Stimulated activated CD4-positive, alpha-beta T cell treated with anti-CD3 and anti-CD28 coated beads, TNF-alpha, amount 100 ng/mL, for 1 hour (primary cell): ENCODE results near the gene MCRIP2.
"Not testable (repeated sequence)": the region's sequence is repeated elsewhere in the genome, so short reads cannot be mapped to it uniquely, and the experiment has no call there.

Source experiments
- DNase-seq, 3 donors: peaks; one replicate each; pipeline ENCODE4 v3.0.0-alpha.2; 2020; ENCODE audit warnings: low read depth in 3 of 3, low spot score in 1 of 3

The MCRIP2 gene

DNA sequence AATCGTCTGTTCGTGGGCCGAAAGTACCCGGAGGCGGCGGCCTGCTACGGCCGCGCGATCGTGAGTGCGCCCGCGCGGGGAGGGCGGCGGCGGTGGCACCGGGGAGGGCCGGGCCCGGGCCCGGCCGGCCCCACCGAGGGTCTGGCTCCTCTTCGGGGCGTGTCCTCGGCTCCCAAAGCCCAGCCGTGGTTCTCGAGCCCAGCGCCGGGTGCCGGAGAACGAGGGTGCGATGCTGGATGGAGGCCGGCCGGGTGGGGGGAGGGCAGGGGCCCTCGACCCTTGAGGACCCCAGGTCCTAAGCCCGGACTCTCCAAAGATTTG, 39.0 kb downstream of the MCRIP2 start:
- DNase-seq, result no peak

DNA sequence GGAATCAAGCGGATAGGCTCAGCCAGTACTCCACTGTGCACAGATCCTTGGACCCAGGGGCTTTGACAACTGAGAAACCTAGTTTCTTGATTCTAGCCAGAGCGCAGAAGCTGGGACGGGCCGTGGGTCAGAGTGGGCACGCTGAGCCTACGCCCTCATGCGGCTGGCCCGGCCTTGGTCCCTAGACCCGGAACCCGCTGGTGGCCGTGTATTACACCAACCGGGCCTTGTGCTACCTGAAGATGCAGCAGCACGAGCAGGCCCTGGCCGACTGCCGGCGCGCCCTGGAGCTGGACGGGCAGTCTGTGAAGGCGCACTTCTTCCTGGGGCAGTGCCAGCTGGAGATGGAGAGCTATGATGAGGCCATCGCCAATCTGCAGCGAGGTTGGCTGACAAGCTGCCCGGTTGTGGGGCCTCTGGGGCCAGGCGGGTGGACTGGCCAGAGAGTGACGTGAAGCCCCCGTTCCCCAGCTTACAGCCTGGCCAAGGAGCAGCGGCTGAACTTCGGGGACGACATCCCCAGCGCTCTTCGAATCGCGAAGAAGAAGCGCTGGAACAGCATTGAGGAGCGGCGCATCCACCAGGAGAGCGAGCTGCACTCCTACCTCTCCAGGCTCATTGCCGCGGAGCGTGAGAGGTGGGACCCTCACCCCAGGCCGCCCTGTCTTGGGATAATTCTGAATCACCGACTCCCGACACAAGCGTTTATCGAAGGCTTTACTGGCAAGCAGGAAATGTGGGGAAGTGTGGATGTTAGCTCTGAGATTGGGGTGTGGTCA, 39.5 kb downstream of the MCRIP2 start:
- DNase-seq, result no peak

DNA sequence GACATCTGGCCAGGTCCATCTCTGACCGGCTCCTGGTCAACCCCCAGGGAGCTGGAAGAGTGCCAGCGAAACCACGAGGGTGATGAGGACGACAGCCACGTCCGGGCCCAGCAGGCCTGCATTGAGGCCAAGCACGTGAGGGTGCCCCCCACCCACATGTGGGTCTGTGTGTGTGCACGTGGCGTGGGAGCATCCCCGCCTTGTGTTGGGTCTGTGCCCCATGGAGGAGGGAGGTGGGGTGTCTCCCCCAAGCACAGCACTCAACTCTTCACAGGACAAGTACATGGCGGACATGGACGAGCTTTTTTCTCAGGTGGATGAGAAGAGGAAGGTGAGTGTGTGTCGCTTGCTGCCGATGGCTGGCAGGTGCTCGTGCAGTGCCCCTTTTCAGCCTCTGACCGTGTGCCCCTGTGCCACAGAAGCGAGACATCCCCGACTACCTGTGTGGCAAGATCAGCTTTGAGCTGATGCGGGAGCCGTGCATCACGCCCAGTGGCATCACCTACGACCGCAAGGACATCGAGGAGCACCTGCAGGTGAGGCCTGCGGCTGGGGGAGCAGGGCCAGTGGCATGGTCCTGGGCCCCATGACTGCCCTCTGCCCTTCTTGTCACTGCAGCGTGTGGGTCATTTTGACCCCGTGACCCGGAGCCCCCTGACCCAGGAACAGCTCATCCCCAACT, 40.3 kb downstream of the MCRIP2 start:
- no peak for DNase-seq

- DNase-seq, result no peak
These were observed 41.1 kb downstream of the MCRIP2 start for GRCh38 chr16:682493-683395.

DNA sequence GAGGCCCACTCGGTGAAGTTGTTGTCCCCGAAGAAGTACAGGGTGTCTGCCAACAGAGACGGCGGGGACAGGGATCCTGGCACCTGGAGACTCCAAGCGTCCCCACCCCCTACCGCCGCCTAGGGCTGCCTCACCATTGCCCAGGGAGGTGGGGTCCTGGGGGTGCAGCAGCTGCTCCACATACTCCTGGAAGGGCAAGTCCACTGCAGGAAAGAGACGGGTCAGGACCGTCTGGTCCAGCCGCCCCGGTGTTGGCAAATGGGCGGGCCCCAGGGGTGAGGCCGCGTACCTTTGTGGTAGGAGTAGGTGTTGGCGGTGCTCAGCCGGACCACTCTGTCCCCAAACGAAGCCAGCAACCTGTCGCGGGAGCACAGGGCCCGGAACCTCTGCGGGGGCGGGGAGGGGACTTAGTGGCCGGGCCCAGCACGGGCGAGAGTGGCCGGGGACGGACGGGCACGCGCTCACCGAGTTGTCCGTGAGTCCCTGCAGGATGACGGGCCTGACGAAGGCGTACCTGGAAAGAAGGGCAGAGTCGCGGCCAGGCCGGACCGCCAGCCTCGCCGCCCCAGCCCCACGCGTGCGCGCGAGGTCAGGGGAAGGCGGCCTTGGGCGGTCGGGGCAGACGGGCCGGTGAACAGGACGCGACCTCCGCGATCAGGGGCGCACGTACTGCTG, 41.9 kb downstream of the MCRIP2 start:
- DNase-seq, result no peak

GRCh38 chr16:684071-684794, 42.6 kb downstream of the MCRIP2 start, which contains the start of gene JMJD8:
Gene JMJD8 (minus strand): TSS chr16:684334. CDS start chr16:684319, 15 bp downstream.
- peak; percentile 89 to 97 (median 90) for DNase-seq

- no peak for DNase-seq
These were observed 43.5 kb downstream of the MCRIP2 start for GRCh38 chr16:684961-685696.

- DNase-seq, result no peak
These were observed 44.3 kb downstream of the MCRIP2 start for GRCh38 chr16:685967-686366.

DNA sequence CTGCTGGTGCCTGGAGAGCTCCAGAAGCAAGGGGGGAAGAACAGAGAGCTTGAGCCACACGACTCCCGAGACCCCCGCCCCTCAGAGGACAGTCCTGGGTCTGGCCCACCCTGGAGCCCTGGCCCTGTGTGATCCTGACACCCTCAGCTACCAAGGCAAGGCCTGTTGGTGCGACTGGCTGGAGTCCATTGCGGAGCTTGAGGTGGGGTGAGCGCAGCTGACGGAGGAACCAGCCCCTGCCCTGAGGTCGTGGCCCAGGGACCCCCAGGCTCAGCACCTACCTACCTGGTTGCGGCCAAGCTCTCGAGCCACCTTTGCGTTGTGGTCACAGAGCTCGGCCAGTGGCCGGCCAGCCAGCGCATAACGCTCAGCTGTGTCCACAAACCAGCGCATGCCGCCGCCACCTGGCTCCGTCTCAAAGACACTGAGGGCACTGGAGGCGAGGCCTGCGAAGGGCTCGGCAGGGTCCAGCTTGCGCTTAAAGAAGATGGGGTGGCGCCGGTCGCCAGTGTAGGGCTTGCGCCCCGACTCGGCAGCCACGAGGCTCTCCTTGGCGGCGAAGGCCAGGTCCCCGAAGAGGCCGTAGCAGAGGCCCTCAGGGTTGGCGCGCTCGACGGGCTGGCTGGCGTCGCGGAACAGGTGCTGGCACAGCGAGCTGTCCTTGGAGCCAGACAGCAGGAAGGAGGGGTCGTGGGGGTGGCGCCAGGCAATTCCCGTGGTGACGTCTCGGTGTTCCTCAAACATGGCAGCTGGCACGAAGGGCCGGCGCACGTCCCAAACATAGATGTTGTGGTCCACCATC, 45.0 kb downstream of the MCRIP2 start:
- no peak for DNase-seq

DNA sequence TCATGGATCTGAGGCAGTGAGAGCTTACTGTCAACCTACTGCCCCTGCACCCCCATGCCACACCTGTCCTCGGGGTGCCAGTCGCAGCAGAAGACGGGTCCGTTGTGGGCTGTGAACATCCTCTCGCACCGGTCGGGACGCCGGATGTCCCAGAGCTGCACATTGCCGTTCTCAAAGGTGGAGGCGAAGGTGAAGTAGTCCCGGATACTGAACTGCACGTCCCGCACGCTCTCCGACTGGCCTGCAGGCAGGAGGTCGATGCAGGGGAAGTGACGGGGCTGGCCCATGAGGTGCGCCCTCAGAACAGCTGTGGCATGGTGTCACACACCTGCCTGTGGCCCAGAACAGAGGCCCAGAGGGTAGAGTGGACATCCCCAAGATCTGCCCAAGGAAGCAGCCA, 45.9 kb downstream of the MCRIP2 start:
- DNase-seq, result no peak

GRCh38 chr16:689175-689897, 47.7 kb downstream of the MCRIP2 start:
- DNase-seq, result no peak

- not testable (repeated sequence) for DNase-seq
These were observed 49.6 kb downstream of the MCRIP2 start for GRCh38 chr16:691242-691641.

GRCh38 chr16:692356-693108, 50.9 kb downstream of the MCRIP2 start:
- DNase-seq, result no peak

GRCh38 chr16:693364-693763, 51.7 kb downstream of the MCRIP2 start:
- no peak for DNase-seq

- DNase-seq, result no peak
These were observed 52.1 kb downstream of the MCRIP2 start for GRCh38 chr16:693766-694165.

GRCh38 chr16:694187-694862, 52.7 kb downstream of the MCRIP2 start:
- no peak for DNase-seq

DNA sequence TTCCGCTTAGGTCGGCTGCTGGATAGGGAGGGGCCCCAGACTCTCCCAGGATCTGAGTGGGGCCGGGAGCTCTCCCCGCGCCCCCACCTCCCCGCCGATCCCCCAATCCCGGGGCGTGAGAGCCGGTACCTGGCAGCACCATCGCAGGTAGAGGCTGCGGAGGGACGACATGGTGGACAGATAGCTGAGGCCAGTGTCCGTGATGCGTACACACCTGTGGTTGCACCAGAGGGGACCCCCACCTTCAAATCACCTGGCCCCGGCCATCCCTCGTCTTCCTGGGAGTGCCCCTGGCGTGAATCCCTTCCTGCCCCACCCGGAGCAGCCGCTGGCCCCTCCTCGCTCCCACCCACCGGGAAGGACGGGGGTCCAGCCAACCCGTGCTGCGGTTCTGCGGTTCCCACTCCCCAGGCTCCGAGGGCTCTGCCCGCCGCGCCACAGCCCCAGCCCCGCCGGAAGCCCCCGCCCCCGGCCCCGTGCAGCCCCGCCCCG, 53.3 kb downstream of the MCRIP2 start:
- DNase-seq, result no peak
